Rectal smooth muscle tissue (tissue), 1 donor: ENCODE results near the gene C11orf58.

ENCODE experiments used
- H3K27ac ChIP-seq: one replicate; pipeline ENCODE4 v1.7.0; 2013; ENCODE audit warnings: low read depth, low read length, inconsistent platforms
- H3K27me3 ChIP-seq: one replicate; pipeline ENCODE4 v1.7.0; 2013; ENCODE audit warnings: low read length; ENCODE audit not compliant: control insufficient read depth, insufficient read depth
- H3K36me3 ChIP-seq: one replicate; pipeline ENCODE4 v1.7.0; 2013; ENCODE audit warnings: low read length; ENCODE audit not compliant: control insufficient read depth, insufficient read depth
- H3K4me1 ChIP-seq: one replicate; pipeline ENCODE4 v1.7.0; 2013; ENCODE audit warnings: low read length; ENCODE audit not compliant: control insufficient read depth, insufficient read depth
- H3K4me3 ChIP-seq: one replicate; pipeline ENCODE4 v1.7.0; 2013; ENCODE audit warnings: low read length
- H3K9ac ChIP-seq: one replicate; pipeline ENCODE4 v1.7.0; 2013; ENCODE audit warnings: low read length

The C11orf58 gene

DNA sequence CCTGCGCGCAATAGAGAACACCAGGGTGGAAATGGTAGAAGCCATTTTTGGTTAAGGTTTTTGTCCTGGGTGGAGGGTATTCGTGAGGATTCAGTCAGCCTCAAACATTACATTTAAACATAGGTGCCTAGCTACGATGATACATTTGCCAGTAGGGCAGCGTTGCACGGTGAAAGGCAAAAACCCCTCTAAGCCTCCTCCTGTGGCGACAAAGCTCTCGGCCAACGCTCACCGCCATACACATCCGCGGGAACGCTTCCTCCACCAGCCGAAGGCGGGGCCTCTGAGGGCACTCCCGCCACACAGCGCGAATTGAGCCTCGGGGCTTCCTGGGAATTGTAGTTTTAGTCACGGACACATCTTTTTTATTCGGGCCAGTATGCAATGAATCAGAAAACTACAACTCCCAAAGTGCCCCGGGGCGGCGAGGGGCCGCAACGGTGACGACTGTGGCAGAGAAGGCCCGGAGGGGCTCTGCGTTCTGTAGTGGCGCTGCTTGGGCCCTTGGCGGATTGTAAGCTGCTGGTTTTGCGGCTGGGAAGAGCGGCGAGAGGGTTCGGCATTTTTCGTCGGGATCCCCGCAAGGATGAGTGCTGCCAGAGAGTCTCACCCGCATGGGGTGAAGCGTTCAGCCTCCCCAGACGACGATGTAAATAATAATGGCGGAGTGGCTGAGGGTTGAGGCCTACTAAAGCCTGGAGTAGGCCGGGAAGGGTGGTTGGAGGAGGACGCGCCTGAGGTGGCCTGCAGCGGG lies at the start of gene C11orf58:
Gene C11orf58 (plus strand): TSS at position 455 of the 754 bp plus-strand sequence. CDS start 132 bp downstream, at position 587.
- no peaks in the 10 kb centered on the region for H3K27me3 ChIP-seq
- peaks cover 23% of the 10 kb centered on the region for H3K4me1 ChIP-seq
- peaks cover 3% of the 10 kb centered on the region for H3K36me3 ChIP-seq
- peak within 1 kb of the TSS; percentile 87 for H3K4me3 ChIP-seq
- peak within 1 kb of the TSS; percentile 99 for H3K9ac ChIP-seq
- H3K27ac ChIP-seq = peak within 1 kb of the TSS; percentile 97

GRCh38 chr11:16690086-16690485 lies 48.4 kb upstream of the C11orf58 start:
- Histone ChIP-seq H3K36me3 (no peaks in the 10 kb centered on the region), H3K4me3 (no peak overlapping the region), H3K27ac (no peak overlapping the region), H3K27me3 (no peaks in the 10 kb centered on the region), H3K9ac (no peak overlapping the region), H3K4me1 (no peaks in the 10 kb centered on the region)

DNA sequence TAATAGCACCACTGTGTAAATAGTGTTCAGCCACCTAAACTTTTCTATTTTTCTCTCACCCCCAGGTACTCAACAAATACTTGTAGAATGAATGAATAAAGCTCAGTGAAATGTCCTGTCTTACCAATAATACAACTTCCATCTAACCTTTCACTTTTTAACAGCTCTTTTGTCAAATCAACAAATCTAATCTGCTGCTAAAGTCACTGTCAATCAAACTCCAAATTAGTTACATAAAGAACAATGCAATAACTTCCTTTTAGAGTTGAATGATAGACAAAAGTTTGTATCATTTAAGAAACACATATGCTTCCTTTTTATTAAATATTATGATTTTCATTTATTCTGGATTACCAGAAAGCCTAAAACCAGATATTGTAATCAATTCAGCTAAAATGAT lies 34.7 kb upstream of the C11orf58 start:
- Histone ChIP-seq H3K36me3 (no peaks in the 10 kb centered on the region), H3K27ac (no peak overlapping the region), H3K9ac (no peak overlapping the region), H3K27me3 (no peaks in the 10 kb centered on the region), H3K4me1 (no peaks in the 10 kb centered on the region), H3K4me3 (no peak overlapping the region)

- Histone ChIP-seq H3K36me3 (no peaks in the 10 kb centered on the region), H3K4me1 (no peaks in the 10 kb centered on the region), H3K9ac (no peak overlapping the region), H3K27me3 (no peaks in the 10 kb centered on the region), H3K4me3 (no peak overlapping the region), H3K27ac (no peak overlapping the region)
Measured at GRCh38 chr11:16713594-16713993, 24.9 kb upstream of the C11orf58 start.

DNA sequence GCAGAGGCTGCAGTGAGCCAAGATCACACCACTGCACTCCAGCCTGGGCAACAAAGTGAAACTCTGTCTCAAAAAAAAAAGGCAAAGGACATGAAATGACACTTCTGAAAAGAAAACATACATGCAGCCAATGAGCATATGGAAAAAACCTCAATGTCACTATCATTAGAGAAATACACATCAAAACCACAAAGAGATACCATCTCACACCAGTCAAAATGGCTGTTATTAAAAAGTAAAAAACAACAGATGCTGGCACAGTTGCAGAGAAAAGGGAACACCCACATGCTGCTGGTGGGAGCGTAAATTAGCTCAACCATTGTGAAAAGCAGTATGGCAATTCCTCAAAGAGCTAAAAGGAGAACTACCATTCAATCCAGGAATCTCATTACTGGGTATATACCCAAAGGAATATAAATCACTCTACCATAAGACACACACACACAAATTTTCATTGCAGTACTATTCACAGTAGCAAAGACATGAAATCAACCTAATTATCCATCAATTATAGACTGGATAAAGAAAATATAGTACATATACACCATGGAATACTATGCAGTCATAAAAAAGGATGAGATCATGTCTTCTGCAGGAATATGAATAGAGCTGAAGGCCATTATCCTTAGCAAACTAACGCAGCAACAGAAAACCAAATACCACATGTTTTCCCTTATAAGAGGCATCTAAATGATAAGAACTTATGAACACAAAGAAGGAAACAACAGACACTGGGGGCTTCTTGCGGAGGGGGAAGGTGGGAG lies 15.7 kb upstream of the C11orf58 start:
- Histone ChIP-seq H3K27ac (no peak overlapping the region), H3K27me3 (no peaks in the 10 kb centered on the region), H3K4me3 (no peak overlapping the region), H3K36me3 (no peaks in the 10 kb centered on the region), H3K4me1 (no peaks in the 10 kb centered on the region), H3K9ac (no peak overlapping the region)

DNA sequence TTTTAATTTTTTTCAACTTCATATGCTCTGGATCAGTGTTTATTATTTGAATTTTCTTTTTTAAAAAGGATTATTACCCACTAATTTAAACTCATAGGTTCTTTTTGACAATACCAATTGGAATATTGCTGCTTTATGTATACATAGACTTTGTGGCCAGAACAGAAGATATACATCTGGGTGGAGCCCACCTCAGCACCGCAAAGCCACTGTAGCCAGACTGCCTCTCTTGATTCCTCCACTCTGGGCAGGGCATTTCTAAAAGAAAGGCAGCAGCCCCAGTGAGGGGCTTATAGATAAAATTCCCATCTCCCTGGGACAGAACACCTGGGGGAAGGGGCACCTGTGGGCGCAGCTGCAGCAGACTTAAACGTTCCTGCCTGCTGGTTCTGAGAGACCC lies 10.6 kb upstream of the C11orf58 start:
- H3K9ac ChIP-seq = no peak overlapping the region
- H3K27ac ChIP-seq = no peak overlapping the region
- no peaks in the 10 kb centered on the region for H3K36me3 ChIP-seq
- no peaks in the 10 kb centered on the region for H3K4me1 ChIP-seq
- H3K4me3 ChIP-seq = no peak overlapping the region
- no peaks in the 10 kb centered on the region for H3K27me3 ChIP-seq

DNA sequence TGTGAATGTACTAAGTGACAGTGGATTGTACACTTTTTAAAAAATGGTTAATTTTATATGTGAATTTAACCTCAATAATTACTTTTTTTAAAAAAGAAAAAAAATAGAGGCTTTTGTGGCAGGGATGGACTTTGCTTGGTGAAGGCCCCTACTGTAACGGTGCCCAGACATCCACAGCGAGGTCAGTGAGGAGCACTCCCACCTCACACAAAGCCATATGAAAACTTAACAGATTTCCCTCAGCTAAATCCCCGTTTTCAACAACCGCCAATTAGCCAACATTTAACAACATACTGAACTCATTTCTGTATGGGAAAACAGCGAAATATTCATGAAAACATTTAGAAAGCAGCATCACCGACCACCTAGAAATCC lies 642 bp upstream of the C11orf58 start:
- H3K36me3 ChIP-seq = peaks cover 3% of the 10 kb centered on the region
- H3K27ac ChIP-seq = peak overlapping the region; percentile 97
- H3K9ac ChIP-seq = peak overlapping the region; percentile 14
- peaks cover 19% of the 10 kb centered on the region for H3K4me1 ChIP-seq
- peak overlapping the region; percentile 87 for H3K4me3 ChIP-seq
- no peaks in the 10 kb centered on the region for H3K27me3 ChIP-seq

DNA sequence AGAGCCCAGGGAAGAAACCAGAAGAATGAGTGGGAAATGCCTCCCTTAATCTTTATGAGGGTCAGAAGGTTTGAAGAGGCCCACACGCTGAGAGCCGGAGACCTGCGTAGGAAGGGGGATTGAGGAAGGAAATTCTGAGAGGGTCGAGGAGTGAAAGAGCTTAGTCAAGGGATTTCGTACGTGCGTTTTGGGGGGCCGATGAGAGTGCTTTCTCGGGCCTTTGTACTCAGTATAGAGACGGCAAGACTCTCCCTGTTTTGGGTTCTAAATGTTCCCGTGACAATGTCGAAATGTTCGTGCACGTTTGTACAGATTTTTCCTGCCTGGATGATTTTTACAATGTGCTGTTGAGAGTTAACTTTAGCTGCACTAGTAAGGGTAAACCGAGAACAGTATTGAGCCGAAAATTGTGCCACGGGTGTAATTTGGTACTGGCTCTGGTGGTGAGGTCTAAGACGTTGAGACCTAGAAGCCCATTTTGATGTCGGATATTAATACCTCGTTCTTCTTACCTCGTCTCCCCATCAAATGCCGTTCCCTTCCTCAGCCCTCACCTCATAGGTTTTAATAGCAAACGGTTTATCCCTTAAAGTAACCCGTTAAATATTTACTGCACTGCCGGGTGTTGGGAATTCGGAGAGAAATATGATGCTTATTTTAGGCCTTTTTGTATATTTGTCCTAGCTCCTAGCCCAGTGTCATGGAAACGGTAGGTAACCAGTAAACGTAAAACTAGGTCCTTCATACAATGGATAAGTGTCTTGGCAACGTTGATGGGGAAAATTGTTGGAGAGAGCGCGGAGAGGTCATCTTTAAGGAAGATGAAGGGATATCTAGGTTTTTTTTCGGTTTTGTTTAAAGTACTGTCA lies 734 bp downstream of the C11orf58 start:
- H3K27ac ChIP-seq = peak overlapping the region; percentile 97
- H3K27me3 ChIP-seq = no peaks in the 10 kb centered on the region
- H3K36me3 ChIP-seq = peaks cover 3% of the 10 kb centered on the region
- peak overlapping the region; percentile 99 for H3K9ac ChIP-seq
- peaks cover 27% of the 10 kb centered on the region for H3K4me1 ChIP-seq
- H3K4me3 ChIP-seq = peak overlapping the region; percentile 87

DNA sequence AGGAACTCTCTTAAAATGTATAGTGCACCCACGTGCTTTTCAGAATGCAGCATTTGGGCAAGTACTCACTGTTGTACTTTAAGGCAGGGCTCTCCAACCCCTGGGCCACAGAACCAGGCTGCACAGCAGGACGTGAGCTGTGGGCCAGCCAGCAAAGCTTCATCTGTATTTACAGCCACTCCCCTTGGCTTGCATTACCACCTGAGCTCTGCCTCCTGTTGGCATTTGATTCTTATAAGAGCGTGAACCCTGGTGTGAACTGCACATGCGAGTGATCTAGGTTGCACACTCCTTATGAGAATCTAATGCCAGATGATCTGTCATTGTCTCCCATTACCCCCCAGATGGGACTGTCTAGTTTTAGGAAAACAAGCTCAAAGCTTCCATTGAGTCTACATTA lies 3.0 kb downstream of the C11orf58 start:
- no peak overlapping the region for H3K27ac ChIP-seq
- H3K4me1 ChIP-seq = peaks cover 29% of the 10 kb centered on the region
- H3K9ac ChIP-seq = no peak overlapping the region
- H3K4me3 ChIP-seq = no peak overlapping the region
- peaks cover 5% of the 10 kb centered on the region for H3K36me3 ChIP-seq
- H3K27me3 ChIP-seq = no peaks in the 10 kb centered on the region

DNA sequence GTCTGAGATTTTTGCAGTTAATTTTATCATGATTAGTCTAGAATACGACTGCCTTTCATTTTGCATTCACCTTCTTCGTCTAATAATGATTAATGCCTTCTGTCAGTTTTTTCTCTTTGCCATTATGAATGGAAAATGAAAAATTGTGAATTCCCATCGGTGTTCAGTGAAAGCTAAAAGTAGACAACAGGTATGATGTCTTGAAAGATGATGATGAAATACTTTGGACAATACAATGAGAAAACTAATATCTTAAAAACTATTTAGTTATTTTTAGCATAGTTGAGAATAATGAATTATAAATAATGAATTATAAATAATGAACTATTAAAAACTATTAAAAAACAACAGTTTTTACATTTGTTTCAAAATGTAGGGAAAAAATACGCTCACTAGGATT lies 5.0 kb downstream of the C11orf58 start:
- Histone ChIP-seq H3K27ac (no peak overlapping the region), H3K4me3 (no peak overlapping the region), H3K36me3 (peaks cover 8% of the 10 kb centered on the region), H3K4me1 (peaks cover 26% of the 10 kb centered on the region), H3K9ac (no peak overlapping the region), H3K27me3 (no peaks in the 10 kb centered on the region)

- no peak overlapping the region for H3K27ac ChIP-seq
- H3K36me3 ChIP-seq = peaks cover 8% of the 10 kb centered on the region
- no peak overlapping the region for H3K4me3 ChIP-seq
- H3K9ac ChIP-seq = no peak overlapping the region
- H3K4me1 ChIP-seq = peaks cover 26% of the 10 kb centered on the region
- no peaks in the 10 kb centered on the region for H3K27me3 ChIP-seq
Measured at GRCh38 chr11:16744128-16744725, 5.8 kb downstream of the C11orf58 start.
